Measurements from ENCODE around the gene TMEM236.

The TMEM236 gene

DNA sequence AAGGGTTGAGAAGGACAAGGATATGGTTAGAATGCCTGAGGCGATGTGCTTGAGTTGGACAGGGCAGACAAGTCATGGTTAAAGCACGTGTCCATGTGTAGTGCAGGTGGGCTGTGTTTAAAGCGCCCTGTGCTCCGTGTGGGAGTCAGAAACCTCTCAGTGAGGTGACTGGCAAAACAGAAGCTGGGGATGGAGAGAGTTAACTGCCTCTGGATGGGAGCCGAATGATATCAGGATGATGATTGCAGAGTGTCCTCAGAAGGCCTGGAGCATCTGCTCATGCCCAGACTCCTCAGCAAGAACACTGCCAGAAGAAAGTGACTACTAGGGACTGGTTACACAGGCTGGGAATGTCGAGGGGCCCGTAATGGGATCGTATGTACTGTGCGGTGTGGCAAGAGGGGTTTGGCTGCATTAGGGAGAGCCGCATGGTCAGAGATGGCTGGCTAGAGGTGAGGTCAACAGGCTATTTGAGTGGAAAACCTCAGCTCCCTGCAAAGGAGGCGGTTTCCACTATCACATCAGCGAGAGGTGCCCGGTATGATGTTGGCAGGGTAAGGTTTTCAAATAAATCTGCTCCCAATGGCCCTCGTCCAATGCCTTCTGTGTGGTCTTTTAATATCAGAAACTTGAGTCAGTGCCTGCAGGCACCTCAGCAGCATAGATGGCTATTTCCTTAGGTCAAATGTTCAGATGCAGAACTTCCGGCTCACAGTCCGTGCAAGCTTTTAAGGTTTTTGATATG lies 31.1 kb downstream of the TMEM236 start:
- TF ChIP-seq, protein P1, sequence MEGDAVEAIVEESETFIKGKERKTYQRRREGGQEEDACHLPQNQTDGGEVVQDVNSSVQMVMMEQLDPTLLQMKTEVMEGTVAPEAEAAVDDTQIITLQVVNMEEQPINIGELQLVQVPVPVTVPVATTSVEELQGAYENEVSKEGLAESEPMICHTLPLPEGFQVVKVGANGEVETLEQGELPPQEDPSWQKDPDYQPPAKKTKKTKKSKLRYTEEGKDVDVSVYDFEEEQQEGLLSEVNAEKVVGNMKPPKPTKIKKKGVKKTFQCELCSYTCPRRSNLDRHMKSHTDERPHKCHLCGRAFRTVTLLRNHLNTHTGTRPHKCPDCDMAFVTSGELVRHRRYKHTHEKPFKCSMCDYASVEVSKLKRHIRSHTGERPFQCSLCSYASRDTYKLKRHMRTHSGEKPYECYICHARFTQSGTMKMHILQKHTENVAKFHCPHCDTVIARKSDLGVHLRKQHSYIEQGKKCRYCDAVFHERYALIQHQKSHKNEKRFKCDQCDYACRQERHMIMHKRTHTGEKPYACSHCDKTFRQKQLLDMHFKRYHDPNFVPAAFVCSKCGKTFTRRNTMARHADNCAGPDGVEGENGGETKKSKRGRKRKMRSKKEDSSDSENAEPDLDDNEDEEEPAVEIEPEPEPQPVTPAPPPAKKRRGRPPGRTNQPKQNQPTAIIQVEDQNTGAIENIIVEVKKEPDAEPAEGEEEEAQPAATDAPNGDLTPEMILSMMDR (IDR thresholded peaks at IDR 0.05), result no peak

GRCh38 chr10:17783751-17784150 lies 31.8 kb downstream of the TMEM236 start:
- TF ChIP-seq, protein P1 (IDR thresholded peaks at IDR 0.05), result no peak

DNA sequence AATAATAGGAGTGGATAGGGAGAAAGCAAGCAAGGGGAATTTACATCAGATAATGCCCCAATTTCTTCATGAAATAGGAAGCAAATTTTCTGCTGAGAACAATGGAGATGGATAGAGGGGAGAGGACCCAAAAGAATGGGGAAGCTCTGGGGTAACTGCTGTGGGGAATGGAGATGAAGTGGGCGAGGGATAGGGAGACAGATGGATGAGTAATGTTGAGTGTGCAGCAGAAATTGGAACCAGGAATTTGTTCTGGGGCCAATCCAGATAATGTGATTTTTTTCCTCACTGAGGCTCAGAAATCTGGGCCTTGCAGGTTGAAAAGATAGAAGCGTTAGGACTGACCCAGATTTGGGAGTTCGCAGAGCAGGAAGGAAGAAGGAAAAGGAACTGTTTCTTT lies 32.7 kb downstream of the TMEM236 start:
- TF ChIP-seq, protein P1 (IDR thresholded peaks at IDR 0.05), result no peak

DNA sequence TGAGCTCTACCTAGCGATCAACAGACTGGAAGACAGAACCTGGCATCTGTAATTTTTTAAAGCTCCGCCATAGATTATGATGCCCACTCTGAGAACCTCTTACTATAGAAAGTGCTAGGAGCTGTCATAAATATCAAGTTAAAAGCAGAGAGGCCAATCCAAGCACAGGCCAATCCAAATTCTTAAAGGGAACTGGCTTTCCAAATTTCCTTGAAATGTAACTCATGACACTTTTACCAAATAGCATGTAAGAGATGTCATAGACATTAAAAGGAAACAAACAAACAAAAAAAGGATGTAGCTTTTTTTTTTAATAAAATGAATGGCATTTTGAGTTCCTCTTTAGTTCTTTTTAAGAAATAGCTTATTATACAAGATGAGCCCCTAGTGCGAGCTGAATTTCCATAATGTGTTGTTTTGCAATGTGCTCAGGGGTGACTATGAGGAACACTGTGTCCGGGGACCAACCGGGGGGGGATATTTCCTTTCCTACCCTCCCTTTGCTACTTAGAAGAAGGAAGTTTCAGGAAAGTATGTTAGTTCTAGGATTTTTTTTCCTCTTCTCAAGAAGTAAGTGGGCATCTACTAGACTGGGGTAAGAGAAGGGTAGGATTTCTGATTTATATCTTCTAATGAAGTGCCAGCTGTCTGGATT lies 33.4 kb downstream of the TMEM236 start:
- TF ChIP-seq, protein P1 (IDR thresholded peaks at IDR 0.05), result no peak

- TF ChIP-seq, protein P1 (IDR thresholded peaks at IDR 0.05), result no peak
Measured at GRCh38 chr10:17787087-17787961, 35.3 kb downstream of the TMEM236 start.

DNA sequence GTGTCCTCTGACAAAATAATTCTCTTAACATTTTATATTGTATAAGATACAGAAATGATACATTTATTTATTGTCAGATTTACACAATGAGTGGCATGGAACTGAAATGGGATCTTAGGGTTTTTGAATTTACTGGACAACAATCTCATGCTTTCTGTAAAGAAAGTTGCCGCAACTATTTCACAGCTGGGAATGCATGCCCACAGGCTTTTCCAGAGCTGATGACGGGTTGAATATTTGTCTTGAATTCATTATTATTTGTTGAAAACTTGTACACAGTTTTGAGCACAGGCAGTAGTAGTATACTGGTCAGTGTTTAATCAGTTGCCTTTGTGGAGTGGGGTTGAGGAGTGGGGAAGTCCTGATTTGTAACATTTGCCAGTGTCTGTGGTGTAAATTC lies 36.6 kb downstream of the TMEM236 start:
- TF ChIP-seq, protein P1 (IDR thresholded peaks at IDR 0.05), result no peak

DNA sequence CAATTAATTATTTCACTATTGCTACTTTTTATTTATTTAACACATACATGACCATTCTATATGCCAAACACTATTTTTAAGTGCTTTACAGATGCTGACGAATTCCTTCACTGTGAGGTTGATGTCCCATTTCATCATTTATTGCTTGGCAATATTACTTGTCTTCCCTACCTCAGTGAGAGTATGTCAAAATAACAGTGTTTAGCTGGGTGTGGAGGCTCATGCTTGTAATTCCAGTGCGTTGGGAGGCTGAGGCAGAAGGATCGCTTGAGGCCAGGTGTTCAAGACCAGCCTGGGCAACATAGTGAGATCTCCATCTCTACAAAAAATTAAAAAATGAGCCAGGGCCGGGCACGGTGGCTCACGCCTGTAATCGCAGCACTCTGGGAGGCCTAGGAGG lies 37.4 kb downstream of the TMEM236 start:
- TF ChIP-seq, protein P1 (IDR thresholded peaks at IDR 0.05), result no peak
